Activated B cell treated with CpG ODN at 0.5 μM for 24 hours (primary cell): ENCODE data around the gene TMEM115. TPM values are rescaled to one million over a fixed set of nuclear protein-coding genes. Genes with fewer than 3 reads are reported as not detected.

Experiments used
- ATAC-seq: fragments of 200-7000 bp; cut with Tn5 transposase; one replicate; pipeline ENCODE4 v1.10.0; 2021; ENCODE audit warnings: low read depth, mild to moderate bottlenecking, moderate library complexity
- CTCF ChIA-PET: fragments of 350-600 bp; sonication (Branson Sonifier 250); formaldehyde crosslinking; loops from one replicate; lab custom pipeline; 2021; ENCODE audit warnings: antibody characterized with exemption; lab: Charles Lee
- POLR2A ChIA-PET: fragments of 350-600 bp; sonication (Branson Sonifier 250); formaldehyde crosslinking; loops from one replicate; lab custom pipeline; 2021; ENCODE audit warnings: antibody characterized with exemption; lab: Charles Lee
- DNase-seq: peaks from one replicate; pipeline ENCODE4 v3.0.0; 2022
- H3K27ac Mint-ChIP-seq: one replicate; pipeline ENCODE4 v1.8.0; 2020; ENCODE audit warnings: mixed read lengths
- H3K27me3 Mint-ChIP-seq: one replicate; pipeline ENCODE4 v1.8.0; 2021; ENCODE audit warnings: mixed read lengths
- H3K36me3 Mint-ChIP-seq: one replicate; pipeline ENCODE4 v1.8.0; 2021; ENCODE audit warnings: low read depth, mixed read lengths
- H3K4me1 Mint-ChIP-seq: one replicate; pipeline ENCODE4 v1.8.0; 2021; ENCODE audit warnings: mixed read lengths
- H3K4me3 Mint-ChIP-seq: one replicate; pipeline ENCODE4 v1.8.0; 2020; ENCODE audit warnings: mild to moderate bottlenecking, mixed read lengths
- H3K9me3 Mint-ChIP-seq: one replicate; pipeline ENCODE4 v1.8.0; 2020; ENCODE audit warnings: mixed read lengths
- CTCF ChIP-seq: fragments of 200-600 bp; IDR thresholded peaks from one replicate; pipeline ENCODE4 v1.8.0; 2022; ENCODE audit warnings: antibody characterized with exemption, mild to moderate bottlenecking
- intact Hi-C: fragments of 100-400 bp; cut with micrococcal nuclease; formaldehyde crosslinking; loops from one replicate; pipeline ENCODE4 v1.15.1; 2024
- total RNA-seq: library from RNA; stranded (reverse); gene quantifications from 2 replicates; pipeline ENCODE4 v1.2.3, GENCODE V29; 2022

TMEM115 gene
- total RNA-seq, 1 donor from 2014 or later = 19.6 TPM

GRCh38 chr3:50334339-50335075 lies 24.8 kb downstream of the TMEM115 start:
- H3K4me1 Mint-ChIP-seq = peaks cover 53% of the 10 kb centered on the region
- no peaks in the 10 kb centered on the region for H3K27me3 Mint-ChIP-seq

GRCh38 chr3:50333744-50334328 lies 25.5 kb downstream of the TMEM115 start:
- CTCF ChIA-PET = no interaction called here
- no peaks in the 10 kb centered on the region for H3K27me3 Mint-ChIP-seq
- ATAC-seq (no peak), DNase-seq (no peak)
- H3K4me1 Mint-ChIP-seq = peaks cover 46% of the 10 kb centered on the region
- peak overlapping the region; percentile 37 for H3K27ac Mint-ChIP-seq
- H3K9me3 Mint-ChIP-seq = no peaks in the 10 kb centered on the region
- intact Hi-C loops = no loop called here
- peaks cover 47% of the 10 kb centered on the region for H3K36me3 Mint-ChIP-seq
- no peak for TF ChIP-seq CTCF
- H3K4me3 Mint-ChIP-seq = peak overlapping the region; percentile 7
- POLR2A ChIA-PET = interaction anchor here (0.6 to 1.3 kb wide), 4 partner anchors 9 to 42 kb away, joined by 3 to 4 read pairs (median 3); partner anchors contain the start of gene IFRD2

More at GRCh38 chr3:50334339-50335075, 24.8 kb downstream of the TMEM115 start:
- Mint-ChIP-seq H3K27ac (peak overlapping the region; percentile 7), H3K36me3 (peaks cover 44% of the 10 kb centered on the region), H3K9me3 (no peaks in the 10 kb centered on the region), H3K4me3 (no peak overlapping the region)
- intact Hi-C loops = no loop called here
- ATAC-seq = no peak
- POLR2A ChIA-PET = interaction anchor here (0.8 to 1.3 kb wide), 2 partner anchors 10 to 13 kb away, joined by 3 to 4 read pairs; no protein-coding TSS in a partner anchor
- DNase-seq = no peak
- no peak for TF ChIP-seq CTCF
- CTCF ChIA-PET = no interaction called here

DNA sequence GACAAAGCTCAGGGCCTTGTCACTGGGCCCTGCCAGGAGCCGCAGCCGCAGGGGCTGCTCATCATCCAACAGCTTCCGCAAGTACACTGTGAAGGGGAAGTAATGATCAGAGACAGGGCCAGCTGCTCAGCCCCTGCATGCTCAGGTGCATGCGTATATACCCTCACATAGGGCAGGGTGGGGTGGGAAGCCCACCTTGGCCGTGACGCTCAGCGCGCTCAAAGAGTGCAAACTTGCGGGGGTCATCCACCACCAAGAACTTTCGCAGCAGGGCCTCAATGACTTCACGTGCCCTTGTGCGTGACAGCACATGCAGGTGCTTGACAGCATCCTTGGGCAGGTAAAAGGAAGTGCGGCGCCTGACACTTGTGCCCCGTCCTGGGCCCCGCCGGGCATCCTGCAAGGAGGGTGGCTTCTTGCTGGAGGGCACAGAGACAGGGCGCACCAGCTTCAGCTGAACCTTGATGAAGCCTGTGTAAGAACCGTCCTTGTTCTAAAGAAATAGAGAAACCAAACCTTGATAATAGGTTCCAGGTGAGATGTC lies 27.9 kb downstream of the TMEM115 start:
- Mint-ChIP-seq H3K27me3 (no peaks in the 10 kb centered on the region), H3K4me3 (no peak overlapping the region), H3K9me3 (no peaks in the 10 kb centered on the region), H3K4me1 (peaks cover 47% of the 10 kb centered on the region), H3K27ac (no peak overlapping the region), H3K36me3 (peaks cover 48% of the 10 kb centered on the region)
- DNase-seq (no peak), ATAC-seq (no peak)
- POLR2A ChIA-PET = no interaction called here
- TF ChIP-seq CTCF = no peak
- CTCF ChIA-PET = interaction anchor here (0.9 kb wide), 1 partner anchor 8 kb away, joined by 3 read pairs; no protein-coding TSS in a partner anchor
- intact Hi-C loops = no loop called here

GRCh38 chr3:50330330-50330729 lies 29.0 kb downstream of the TMEM115 start:
- peaks cover 53% of the 10 kb centered on the region for H3K36me3 Mint-ChIP-seq
- H3K4me1 Mint-ChIP-seq = peaks cover 39% of the 10 kb centered on the region
- no peaks in the 10 kb centered on the region for H3K27me3 Mint-ChIP-seq
- CTCF ChIA-PET = no interaction called here
- TF ChIP-seq CTCF = no peak
- intact Hi-C loops = no loop called here
- ATAC-seq (no peak), DNase-seq (no peak)
- POLR2A ChIA-PET = no interaction called here
- H3K9me3 Mint-ChIP-seq = no peaks in the 10 kb centered on the region
- no peak overlapping the region for H3K4me3 Mint-ChIP-seq
- no peak overlapping the region for H3K27ac Mint-ChIP-seq
